Lower lobe of right lung (tissue), 2 donors: ENCODE measurements around the gene CDK3. TPM values are rescaled to one million over a fixed set of nuclear protein-coding genes. Genes with fewer than 3 reads are reported as not detected.
A peak's percentile ranks its signal among the peaks of the same experiment; 100 is the strongest.

Experiments used
- ATAC-seq, 2 donors: fragments of 200-7000 bp; cut with Tn5 transposase; one replicate each; pipeline ENCODE4 v1.9.1; 2020 to 2022; ENCODE audit warnings: mild to moderate bottlenecking in 2 of 2, moderate library complexity in 2 of 2
- DNase-seq: peaks from one replicate; pipeline ENCODE4 v3.0.0-alpha.2; 2020
- H3K27ac ChIP-seq: fragments of 200-600 bp; one replicate; pipeline ENCODE4 v1.8.0; 2022
- H3K27me3 ChIP-seq: fragments of 200-600 bp; one replicate; pipeline ENCODE4 v1.8.0; 2022; ENCODE audit warnings: low read depth
- H3K36me3 ChIP-seq: fragments of 200-600 bp; one replicate; pipeline ENCODE4 v1.8.0; 2022; ENCODE audit warnings: mild to moderate bottlenecking
- H3K4me1 ChIP-seq: fragments of 200-600 bp; one replicate; pipeline ENCODE4 v1.8.0; 2022
- H3K4me3 ChIP-seq: fragments of 200-600 bp; one replicate; pipeline ENCODE4 v1.8.0; 2022; ENCODE audit warnings: mild to moderate bottlenecking
- H3K9me3 ChIP-seq: fragments of 200-600 bp; one replicate; pipeline ENCODE4 v1.8.0; 2022
- CTCF ChIP-seq: fragments of 200-600 bp; IDR thresholded peaks from one replicate; pipeline ENCODE4 v1.8.0; 2022; ENCODE audit warnings: antibody characterized with exemption, mild to moderate bottlenecking
- intact Hi-C: fragments of 100-400 bp; cut with DNase I; formaldehyde crosslinking; loops from one replicate; pipeline ENCODE4 v1.11.0; 2022
- total RNA-seq: library from RNA; stranded (reverse); fragmentation: NEBNext Ultra II Directional; extraction: Animal tissue kit (Norgen Biotek cat#: 25700); gene quantifications from one replicate; pipeline ENCODE4 v1.2.1, GENCODE V29; 2021
- donor health status: DM: no; HTN: yes; CAD: no; lungs with severe emphysema.

CDK3 gene
- total RNA-seq, 1 donor from 2014 or later: 8.4 TPM

- Histone ChIP-seq H3K27me3 (no peaks in the 10 kb centered on the region), H3K27ac (no peak overlapping the region), H3K4me3 (no peak overlapping the region), H3K36me3 (peaks cover 49% of the 10 kb centered on the region), H3K4me1 (peaks cover 22% of the 10 kb centered on the region), H3K9me3 (no peaks in the 10 kb centered on the region)
- ATAC-seq (no peak), DNase-seq (no peak)
- TF ChIP-seq CTCF: no peak
- intact Hi-C loops: loop anchor here (10.0 kb wide), 1 partner anchor 105 kb away; the partner anchor contains the start of gene MRPL38
Measured at GRCh38 chr17:76009447-76009846, 8.8 kb downstream of the CDK3 start.

- Histone ChIP-seq H3K9me3 (no peaks in the 10 kb centered on the region), H3K4me1 (peaks cover 20% of the 10 kb centered on the region), H3K27ac (no peak overlapping the region), H3K36me3 (peaks cover 51% of the 10 kb centered on the region), H3K4me3 (no peak overlapping the region), H3K27me3 (no peaks in the 10 kb centered on the region)
- DNase-seq (no peak), ATAC-seq (no peak)
- TF ChIP-seq CTCF: no peak
- intact Hi-C loops: loop anchor here (10.0 kb wide), 1 partner anchor 105 kb away; the partner anchor contains the start of gene MRPL38
Measured at GRCh38 chr17:76009969-76010661, 9.5 kb downstream of the CDK3 start.

- no peak overlapping the region for H3K27ac ChIP-seq
- peaks cover 43% of the 10 kb centered on the region for H3K36me3 ChIP-seq
- DNase-seq (no peak), ATAC-seq (no peak)
- no peaks in the 10 kb centered on the region for H3K9me3 ChIP-seq
- H3K4me3 ChIP-seq: no peak overlapping the region
- no peak for TF ChIP-seq CTCF
- intact Hi-C loops: no loop called here
- H3K4me1 ChIP-seq: peaks cover 10% of the 10 kb centered on the region
- H3K27me3 ChIP-seq: no peaks in the 10 kb centered on the region
Measured at GRCh38 chr17:76011951-76012350, 11.3 kb downstream of the CDK3 start.

- H3K9me3 ChIP-seq: no peaks in the 10 kb centered on the region
- H3K4me1 ChIP-seq: peaks cover 10% of the 10 kb centered on the region
- intact Hi-C loops: no loop called here
- no peaks in the 10 kb centered on the region for H3K27me3 ChIP-seq
- TF ChIP-seq CTCF: no peak
- ATAC-seq: no peak
- DNase-seq: no peak
- H3K4me3 ChIP-seq: no peak overlapping the region
- H3K27ac ChIP-seq: no peak overlapping the region
- peaks cover 40% of the 10 kb centered on the region for H3K36me3 ChIP-seq
Measured at GRCh38 chr17:76013377-76013932, 12.8 kb downstream of the CDK3 start.

GRCh38 chr17:76014100-76014924 is 13.7 kb downstream of the CDK3 start:
- H3K36me3 ChIP-seq: peaks cover 43% of the 10 kb centered on the region
- DNase-seq (peak; percentile 86), ATAC-seq (peak; percentile 89 to 90)
- intact Hi-C loops: no loop called here
- TF ChIP-seq CTCF: peak; percentile 98
- H3K27ac ChIP-seq: no peak overlapping the region
- H3K27me3 ChIP-seq: no peaks in the 10 kb centered on the region
- no peak overlapping the region for H3K4me3 ChIP-seq
- H3K9me3 ChIP-seq: no peaks in the 10 kb centered on the region
- peaks cover 10% of the 10 kb centered on the region for H3K4me1 ChIP-seq
